GM23338 (cell line): ENCODE measurements around the gene SCN9A. TPM values are rescaled to one million over a fixed set of nuclear protein-coding genes. Genes with fewer than 3 reads are reported as not detected.

Source experiments
- ATAC-seq: fragments of 200-7000 bp; cut with Tn5 transposase; 3 replicates; pipeline ENCODE4 v1.9.1; 2020
- DNase-seq: peaks from one replicate; pipeline ENCODE4 v3.0.0-alpha.2; 2015; ENCODE audit warnings: low spot score
- H2AFZ ChIP-seq: fragments of 200-600 bp; sonication (generic); 2 replicates; pipeline ENCODE4 v1.8.0; 2016; ENCODE audit warnings: antibody characterized with exemption, mild to moderate bottlenecking, moderate library complexity
- H3F3A ChIP-seq: fragments of 200-600 bp; sonication (generic); replicated peaks from 2 replicates; pipeline ENCODE4 v1.8.0; 2017; ENCODE audit warnings: antibody characterized with exemption, mixed run types, low read depth
- H3K27ac ChIP-seq: fragments of 200-600 bp; sonication (generic); 2 replicates; pipeline ENCODE4 v1.6.1; 2016; ENCODE audit warnings: low read depth
- H3K27me3 ChIP-seq: fragments of 200-600 bp; sonication (generic); 2 replicates; pipeline ENCODE4 v1.8.0; 2016; ENCODE audit warnings: mild to moderate bottlenecking, mixed run types, moderate library complexity; ENCODE audit not compliant: insufficient read depth
- H3K36me3 ChIP-seq: fragments of 200-600 bp; sonication (generic); 2 replicates; pipeline ENCODE4 v1.8.0; 2016; ENCODE audit warnings: mild to moderate bottlenecking; ENCODE audit not compliant: insufficient read depth
- H3K4me1 ChIP-seq: fragments of 200-600 bp; sonication (generic); 2 replicates; pipeline ENCODE4 v1.8.0; 2016; ENCODE audit warnings: mild to moderate bottlenecking, moderate library complexity; ENCODE audit not compliant: insufficient read depth
- H3K4me2 ChIP-seq: fragments of 200-600 bp; sonication (generic); 2 replicates; pipeline ENCODE4 v1.7.1; 2017; ENCODE audit warnings: mixed run types
- H3K4me3 ChIP-seq: fragments of 200-600 bp; sonication (generic); 2 replicates; pipeline ENCODE4 v1.6.1; 2016; ENCODE audit warnings: mixed run types
- H3K79me2 ChIP-seq: fragments of 200-600 bp; sonication (generic); replicated peaks from 2 replicates; pipeline ENCODE4 v1.8.0; 2017; ENCODE audit warnings: mild to moderate bottlenecking; ENCODE audit not compliant: insufficient read depth
- H3K9me2 ChIP-seq: fragments of 200-600 bp; sonication (generic); 2 replicates; pipeline ENCODE4 v1.8.0; 2017; ENCODE audit not compliant: insufficient read depth
- H4K20me1 ChIP-seq: fragments of 200-600 bp; sonication (generic); replicated peaks from 2 replicates; pipeline ENCODE4 v1.8.0; 2017; ENCODE audit warnings: mild to moderate bottlenecking; ENCODE audit not compliant: insufficient read depth
- H3K27ac Mint-ChIP-seq: 2 replicates; pipeline ENCODE4 v1.8.0; 2020; ENCODE audit warnings: inconsistent platforms, mild to moderate bottlenecking, moderate library complexity, mixed read lengths
- H3K27me3 Mint-ChIP-seq: 3 replicates; pipeline ENCODE4 v1.8.0; 2022; ENCODE audit warnings: low read depth, mild to moderate bottlenecking, moderate library complexity, mixed read lengths, inconsistent platforms; ENCODE audit not compliant: insufficient read depth, poor library complexity
- H3K36me3 Mint-ChIP-seq: 3 replicates; pipeline ENCODE4 v1.8.0; 2021; ENCODE audit warnings: low read depth, mild to moderate bottlenecking, inconsistent platforms, moderate library complexity, mixed read lengths
- H3K4me1 Mint-ChIP-seq: 3 replicates; pipeline ENCODE4 v1.8.0; 2020; ENCODE audit warnings: mild to moderate bottlenecking, inconsistent platforms, mixed read lengths
- H3K4me3 Mint-ChIP-seq: 3 replicates; pipeline ENCODE4 v1.8.0; 2021; ENCODE audit warnings: moderate library complexity, mild to moderate bottlenecking, inconsistent platforms, mixed read lengths
- H3K9me3 Mint-ChIP-seq: 3 replicates; pipeline ENCODE4 v1.8.0; 2020; ENCODE audit warnings: moderate library complexity, mild to moderate bottlenecking, inconsistent platforms, mixed read lengths
- CREB1 ChIP-seq: fragments of 250-450 bp; sonication (Bioruptor Pico); IDR thresholded peaks from 2 replicates; pipeline ENCODE4 v1.5.0; 2020; ENCODE audit warnings: low read depth, mild to moderate bottlenecking, moderate library complexity
- EZH2 ChIP-seq: fragments of 200-600 bp; sonication (generic); IDR thresholded peaks from one replicate; pipeline ENCODE4 v1.8.0; 2017; ENCODE audit warnings: antibody characterized with exemption, mild to moderate bottlenecking, low read depth; ENCODE audit not compliant: unreplicated experiment
- EZH2phosphoT487 ChIP-seq: fragments of 200-600 bp; sonication (generic); IDR thresholded peaks from one replicate; pipeline ENCODE4 v1.8.1; 2018; ENCODE audit warnings: antibody characterized with exemption; ENCODE audit not compliant: unreplicated experiment
- JUNB ChIP-seq: IDR thresholded peaks from one replicate; pipeline ENCODE4 v1.6.1; 2016; ENCODE audit warnings: antibody characterized with exemption; ENCODE audit not compliant: unreplicated experiment
- NANOG ChIP-seq: IDR thresholded peaks from 2 replicates; pipeline ENCODE4 v1.6.1; 2016; ENCODE audit warnings: antibody characterized with exemption, borderline replicate concordance
- POLR2AphosphoS5 ChIP-seq: IDR thresholded peaks from 2 replicates; pipeline ENCODE4 v1.6.1; 2016; ENCODE audit warnings: antibody characterized with exemption, low read depth
- STAT1 ChIP-seq: IDR thresholded peaks from one replicate; pipeline ENCODE4 v1.6.1; 2016; ENCODE audit warnings: antibody characterized with exemption; ENCODE audit not compliant: unreplicated experiment
- ZNF114 ChIP-seq: fragments of 250-450 bp; sonication (Bioruptor Pico); IDR thresholded peaks from 2 replicates; pipeline ENCODE4 v1.5.0; 2020; ENCODE audit warnings: mild to moderate bottlenecking, moderate library complexity
- ZNF331 ChIP-seq: fragments of 250-450 bp; sonication (Bioruptor Pico); IDR thresholded peaks from 2 replicates; pipeline ENCODE4 v1.5.0; 2020; ENCODE audit warnings: low read depth, mild to moderate bottlenecking, moderate library complexity
- polyA plus RNA-seq: library from polyadenylated mRNA; unstranded; fragments of >200 nt; fragmentation: Nextera tagmentation; extraction: Ambion mirVana; gene quantifications from 2 replicates; pipeline ENCODE4 v1.2.1, GENCODE V29; 2016
- total RNA-seq: library from RNA; depleted of rRNA; stranded (reverse); fragments of >200 nt; shearing (Covaris generic); gene quantifications from 2 replicates; pipeline ENCODE4 v1.2.3, GENCODE V29; 2014
- TF ChIP-seq, protein P1 (sequence below): IDR thresholded peaks from one replicate; pipeline ENCODE4 v1.6.1; 2018; ENCODE audit warnings: antibody characterized with exemption; ENCODE audit not compliant: unreplicated experiment
- TF ChIP-seq, protein P2 (sequence below): fragments of 250-450 bp; sonication (Bioruptor Pico); IDR thresholded peaks from 2 replicates; pipeline ENCODE4 v1.5.0; 2020; ENCODE audit warnings: mild to moderate bottlenecking, moderate library complexity
- TF ChIP-seq, protein P3 (sequence below): IDR thresholded peaks from 2 replicates; pipeline ENCODE4 v1.6.1; 2016; ENCODE audit warnings: antibody characterized with exemption
- TF ChIP-seq, protein P4 (sequence below), 2 experiments: fragments of 200-600 bp in 1 of 2; sonication (generic) in 1 of 2; conservative IDR thresholded peaks; 2 replicates each; pipeline versions ENCODE4 v1.5.1 to v1.6.1; 2016 to 2017; ENCODE audit warnings: antibody characterized with exemption in 2 of 2, low read depth in 2 of 2, mild to moderate bottlenecking in 2 of 2, moderate library complexity in 1 of 2

Gene SCN9A
- total and polyA plus RNA-seq, 2 experiments from 2014 or later = 8.8 to 9.5 TPM

DNA sequence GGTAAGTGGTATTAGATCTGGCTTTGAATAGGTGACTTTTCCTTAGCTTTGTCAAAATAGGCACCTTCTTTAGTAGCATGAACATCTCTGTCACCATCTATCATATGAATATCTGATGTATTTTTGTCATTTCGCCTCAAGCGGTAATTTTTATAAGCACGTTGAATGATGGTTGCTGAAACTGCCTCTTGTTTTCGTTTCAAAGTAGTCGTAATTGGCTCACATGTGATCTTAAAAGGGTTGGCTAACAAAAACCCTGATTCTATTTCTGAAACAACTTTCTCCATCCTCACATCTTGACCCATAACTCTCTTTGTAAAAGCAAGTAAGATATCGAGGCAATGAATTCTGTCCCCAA is 29.8 kb upstream of the SCN9A start:
- Histone ChIP-seq H3K9me2 (no peaks in the 10 kb centered on the region), H3K36me3 (no peaks in the 10 kb centered on the region), H2AFZ (no peak overlapping the region), H4K20me1 (no peaks in the 10 kb centered on the region), H3K4me2 (no peak overlapping the region), H3F3A (no peaks in the 10 kb centered on the region), H3K4me1 (no peaks in the 10 kb centered on the region), H3K4me3 (no peak overlapping the region), H3K79me2 (no peaks in the 10 kb centered on the region), H3K27me3 (no peaks in the 10 kb centered on the region), H3K27ac (no peak overlapping the region)
- Mint-ChIP-seq H3K27me3 (no peaks in the 10 kb centered on the region), H3K9me3 (no peaks in the 10 kb centered on the region), H3K4me3 (no peak overlapping the region), H3K27ac (no peak overlapping the region), H3K36me3 (no peaks in the 10 kb centered on the region), H3K4me1 (no peaks in the 10 kb centered on the region)
- no peak for TF ChIP-seq ZNF331 (CRISPR knock-in tag)
- no peak for TF ChIP-seq JUNB
- TF ChIP-seq STAT1 = no peak
- no peak for TF ChIP-seq POLR2AphosphoS5
- TF ChIP-seq EZH2phosphoT487 = no peak
- TF ChIP-seq NANOG = no peak
- TF ChIP-seq CREB1 (CRISPR knock-in tag) = no peak
- TF ChIP-seq, protein P1, sequence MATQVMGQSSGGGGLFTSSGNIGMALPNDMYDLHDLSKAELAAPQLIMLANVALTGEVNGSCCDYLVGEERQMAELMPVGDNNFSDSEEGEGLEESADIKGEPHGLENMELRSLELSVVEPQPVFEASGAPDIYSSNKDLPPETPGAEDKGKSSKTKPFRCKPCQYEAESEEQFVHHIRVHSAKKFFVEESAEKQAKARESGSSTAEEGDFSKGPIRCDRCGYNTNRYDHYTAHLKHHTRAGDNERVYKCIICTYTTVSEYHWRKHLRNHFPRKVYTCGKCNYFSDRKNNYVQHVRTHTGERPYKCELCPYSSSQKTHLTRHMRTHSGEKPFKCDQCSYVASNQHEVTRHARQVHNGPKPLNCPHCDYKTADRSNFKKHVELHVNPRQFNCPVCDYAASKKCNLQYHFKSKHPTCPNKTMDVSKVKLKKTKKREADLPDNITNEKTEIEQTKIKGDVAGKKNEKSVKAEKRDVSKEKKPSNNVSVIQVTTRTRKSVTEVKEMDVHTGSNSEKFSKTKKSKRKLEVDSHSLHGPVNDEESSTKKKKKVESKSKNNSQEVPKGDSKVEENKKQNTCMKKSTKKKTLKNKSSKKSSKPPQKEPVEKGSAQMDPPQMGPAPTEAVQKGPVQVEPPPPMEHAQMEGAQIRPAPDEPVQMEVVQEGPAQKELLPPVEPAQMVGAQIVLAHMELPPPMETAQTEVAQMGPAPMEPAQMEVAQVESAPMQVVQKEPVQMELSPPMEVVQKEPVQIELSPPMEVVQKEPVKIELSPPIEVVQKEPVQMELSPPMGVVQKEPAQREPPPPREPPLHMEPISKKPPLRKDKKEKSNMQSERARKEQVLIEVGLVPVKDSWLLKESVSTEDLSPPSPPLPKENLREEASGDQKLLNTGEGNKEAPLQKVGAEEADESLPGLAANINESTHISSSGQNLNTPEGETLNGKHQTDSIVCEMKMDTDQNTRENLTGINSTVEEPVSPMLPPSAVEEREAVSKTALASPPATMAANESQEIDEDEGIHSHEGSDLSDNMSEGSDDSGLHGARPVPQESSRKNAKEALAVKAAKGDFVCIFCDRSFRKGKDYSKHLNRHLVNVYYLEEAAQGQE = no peak
- TF ChIP-seq ZNF114 (CRISPR knock-in tag) = no peak
- TF ChIP-seq, protein P2, sequence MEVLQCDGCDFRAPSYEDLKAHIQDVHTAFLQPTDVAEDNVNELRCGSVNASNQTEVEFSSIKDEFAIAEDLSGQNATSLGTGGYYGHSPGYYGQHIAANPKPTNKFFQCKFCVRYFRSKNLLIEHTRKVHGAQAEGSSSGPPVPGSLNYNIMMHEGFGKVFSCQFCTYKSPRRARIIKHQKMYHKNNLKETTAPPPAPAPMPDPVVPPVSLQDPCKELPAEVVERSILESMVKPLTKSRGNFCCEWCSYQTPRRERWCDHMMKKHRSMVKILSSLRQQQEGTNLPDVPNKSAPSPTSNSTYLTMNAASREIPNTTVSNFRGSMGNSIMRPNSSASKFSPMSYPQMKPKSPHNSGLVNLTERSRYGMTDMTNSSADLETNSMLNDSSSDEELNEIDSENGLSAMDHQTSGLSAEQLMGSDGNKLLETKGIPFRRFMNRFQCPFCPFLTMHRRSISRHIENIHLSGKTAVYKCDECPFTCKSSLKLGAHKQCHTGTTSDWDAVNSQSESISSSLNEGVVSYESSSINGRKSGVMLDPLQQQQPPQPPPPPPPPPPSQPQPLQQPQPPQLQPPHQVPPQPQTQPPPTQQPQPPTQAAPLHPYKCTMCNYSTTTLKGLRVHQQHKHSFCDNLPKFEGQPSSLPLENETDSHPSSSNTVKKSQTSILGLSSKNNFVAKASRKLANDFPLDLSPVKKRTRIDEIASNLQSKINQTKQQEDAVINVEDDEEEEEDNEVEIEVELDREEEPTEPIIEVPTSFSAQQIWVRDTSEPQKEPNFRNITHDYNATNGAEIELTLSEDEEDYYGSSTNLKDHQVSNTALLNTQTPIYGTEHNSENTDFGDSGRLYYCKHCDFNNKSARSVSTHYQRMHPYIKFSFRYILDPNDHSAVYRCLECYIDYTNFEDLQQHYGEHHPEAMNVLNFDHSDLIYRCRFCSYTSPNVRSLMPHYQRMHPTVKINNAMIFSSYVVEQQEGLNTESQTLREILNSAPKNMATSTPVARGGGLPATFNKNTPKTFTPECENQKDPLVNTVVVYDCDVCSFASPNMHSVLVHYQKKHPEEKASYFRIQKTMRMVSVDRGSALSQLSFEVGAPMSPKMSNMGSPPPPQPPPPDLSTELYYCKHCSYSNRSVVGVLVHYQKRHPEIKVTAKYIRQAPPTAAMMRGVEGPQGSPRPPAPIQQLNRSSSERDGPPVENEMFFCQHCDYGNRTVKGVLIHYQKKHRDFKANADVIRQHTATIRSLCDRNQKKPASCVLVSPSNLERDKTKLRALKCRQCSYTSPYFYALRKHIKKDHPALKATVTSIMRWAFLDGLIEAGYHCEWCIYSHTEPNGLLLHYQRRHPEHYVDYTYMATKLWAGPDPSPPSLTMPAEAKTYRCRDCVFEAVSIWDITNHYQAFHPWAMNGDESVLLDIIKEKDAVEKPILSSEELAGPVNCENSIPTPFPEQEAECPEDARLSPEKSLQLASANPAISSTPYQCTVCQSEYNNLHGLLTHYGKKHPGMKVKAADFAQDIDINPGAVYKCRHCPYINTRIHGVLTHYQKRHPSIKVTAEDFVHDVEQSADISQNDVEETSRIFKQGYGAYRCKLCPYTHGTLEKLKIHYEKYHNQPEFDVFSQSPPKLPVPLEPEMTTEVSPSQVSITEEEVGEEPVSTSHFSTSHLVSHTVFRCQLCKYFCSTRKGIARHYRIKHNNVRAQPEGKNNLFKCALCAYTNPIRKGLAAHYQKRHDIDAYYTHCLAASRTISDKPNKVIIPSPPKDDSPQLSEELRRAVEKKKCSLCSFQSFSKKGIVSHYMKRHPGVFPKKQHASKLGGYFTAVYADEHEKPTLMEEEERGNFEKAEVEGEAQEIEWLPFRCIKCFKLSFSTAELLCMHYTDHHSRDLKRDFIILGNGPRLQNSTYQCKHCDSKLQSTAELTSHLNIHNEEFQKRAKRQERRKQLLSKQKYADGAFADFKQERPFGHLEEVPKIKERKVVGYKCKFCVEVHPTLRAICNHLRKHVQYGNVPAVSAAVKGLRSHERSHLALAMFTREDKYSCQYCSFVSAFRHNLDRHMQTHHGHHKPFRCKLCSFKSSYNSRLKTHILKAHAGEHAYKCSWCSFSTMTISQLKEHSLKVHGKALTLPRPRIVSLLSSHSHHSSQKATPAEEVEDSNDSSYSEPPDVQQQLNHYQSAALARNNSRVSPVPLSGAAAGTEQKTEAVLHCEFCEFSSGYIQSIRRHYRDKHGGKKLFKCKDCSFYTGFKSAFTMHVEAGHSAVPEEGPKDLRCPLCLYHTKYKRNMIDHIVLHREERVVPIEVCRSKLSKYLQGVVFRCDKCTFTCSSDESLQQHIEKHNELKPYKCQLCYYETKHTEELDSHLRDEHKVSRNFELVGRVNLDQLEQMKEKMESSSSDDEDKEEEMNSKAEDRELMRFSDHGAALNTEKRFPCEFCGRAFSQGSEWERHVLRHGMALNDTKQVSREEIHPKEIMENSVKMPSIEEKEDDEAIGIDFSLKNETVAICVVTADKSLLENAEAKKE = no peak
- no peak for TF ChIP-seq EZH2
- TF ChIP-seq, protein P3, sequence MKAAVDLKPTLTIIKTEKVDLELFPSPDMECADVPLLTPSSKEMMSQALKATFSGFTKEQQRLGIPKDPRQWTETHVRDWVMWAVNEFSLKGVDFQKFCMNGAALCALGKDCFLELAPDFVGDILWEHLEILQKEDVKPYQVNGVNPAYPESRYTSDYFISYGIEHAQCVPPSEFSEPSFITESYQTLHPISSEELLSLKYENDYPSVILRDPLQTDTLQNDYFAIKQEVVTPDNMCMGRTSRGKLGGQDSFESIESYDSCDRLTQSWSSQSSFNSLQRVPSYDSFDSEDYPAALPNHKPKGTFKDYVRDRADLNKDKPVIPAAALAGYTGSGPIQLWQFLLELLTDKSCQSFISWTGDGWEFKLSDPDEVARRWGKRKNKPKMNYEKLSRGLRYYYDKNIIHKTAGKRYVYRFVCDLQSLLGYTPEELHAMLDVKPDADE = no peak
- TF ChIP-seq, protein P4, sequence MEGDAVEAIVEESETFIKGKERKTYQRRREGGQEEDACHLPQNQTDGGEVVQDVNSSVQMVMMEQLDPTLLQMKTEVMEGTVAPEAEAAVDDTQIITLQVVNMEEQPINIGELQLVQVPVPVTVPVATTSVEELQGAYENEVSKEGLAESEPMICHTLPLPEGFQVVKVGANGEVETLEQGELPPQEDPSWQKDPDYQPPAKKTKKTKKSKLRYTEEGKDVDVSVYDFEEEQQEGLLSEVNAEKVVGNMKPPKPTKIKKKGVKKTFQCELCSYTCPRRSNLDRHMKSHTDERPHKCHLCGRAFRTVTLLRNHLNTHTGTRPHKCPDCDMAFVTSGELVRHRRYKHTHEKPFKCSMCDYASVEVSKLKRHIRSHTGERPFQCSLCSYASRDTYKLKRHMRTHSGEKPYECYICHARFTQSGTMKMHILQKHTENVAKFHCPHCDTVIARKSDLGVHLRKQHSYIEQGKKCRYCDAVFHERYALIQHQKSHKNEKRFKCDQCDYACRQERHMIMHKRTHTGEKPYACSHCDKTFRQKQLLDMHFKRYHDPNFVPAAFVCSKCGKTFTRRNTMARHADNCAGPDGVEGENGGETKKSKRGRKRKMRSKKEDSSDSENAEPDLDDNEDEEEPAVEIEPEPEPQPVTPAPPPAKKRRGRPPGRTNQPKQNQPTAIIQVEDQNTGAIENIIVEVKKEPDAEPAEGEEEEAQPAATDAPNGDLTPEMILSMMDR (conservative IDR thresholded peaks at IDR 0.05; ENCODE audit: low read depth in 2 of 2) = no peak
- no peak for DNase-seq
- ATAC-seq = no peak
